SK-N-SH (cell line): ENCODE data around the gene SETBP1. TPM values are rescaled to one million over a fixed set of nuclear protein-coding genes. Genes with fewer than 3 reads are reported as not detected.

ENCODE experiments used
- CTCF ChIA-PET: fragments of 300-600, 350-600 bp; formaldehyde crosslinking; extraction: SDS; loops from one replicate; lab custom pipeline; 2021; lab: Yijun Ruan, JAX
- POLR2A ChIA-PET: fragments of 350-600 bp; sonication (Branson Sonifier 250); formaldehyde crosslinking; extraction: SDS; loops from one replicate; lab custom pipeline; 2020; ENCODE audit warnings: antibody characterized with exemption, inconsistent platforms; lab: Yijun Ruan, JAX
- DNase-seq: peaks from one replicate; pipeline ENCODE4 v3.0.0; 2012
- H2AFZ ChIP-seq: fragments of 200-600 bp; sonication (generic); 2 replicates; pipeline ENCODE4 v1.8.1; 2016; ENCODE audit warnings: antibody characterized with exemption, mild to moderate bottlenecking, low read depth
- H3F3A ChIP-seq: fragments of 200-600 bp; sonication (generic); replicated peaks from 2 replicates; pipeline ENCODE3; 2016; ENCODE audit warnings: antibody characterized with exemption, mild to moderate bottlenecking; ENCODE audit not compliant: insufficient read depth
- H3K27ac ChIP-seq, 2 experiments: fragments of 200-500 bp in 1 of 2; fragments of 200-600 bp in 1 of 2; sonication (Bioruptor generic) in 1 of 2; sonication (generic), shearing (Covaris generic) in 1 of 2; 2 replicates each; pipeline versions ENCODE4 v1.5.1 to v1.6.1; 2014 to 2016; ENCODE audit warnings: low read depth in 2 of 2, inconsistent platforms in 1 of 2, low read length in 1 of 2, mild to moderate bottlenecking in 1 of 2, mixed read lengths in 1 of 2
- H3K27me3 ChIP-seq: fragments of 200-600 bp; sonication (generic), shearing (Covaris generic); 2 replicates; pipeline ENCODE4 v1.6.1; 2016; ENCODE audit warnings: mixed run types; ENCODE audit not compliant: insufficient read depth
- H3K36me3 ChIP-seq, 2 experiments: fragments of 200-500 bp in 1 of 2; fragments of 200-600 bp in 1 of 2; sonication (Bioruptor generic) in 1 of 2; sonication (generic) in 1 of 2; replicated peaks in 1 of 2; 2 replicates each; pipeline versions ENCODE3 to v1.5.1; 2014 to 2016; ENCODE audit warnings: low read length in 1 of 2, mild to moderate bottlenecking in 1 of 2; ENCODE audit not compliant: insufficient read depth in 2 of 2, control insufficient read depth in 1 of 2
- H3K4me1 ChIP-seq, 2 experiments: fragments of 200-500 bp in 1 of 2; fragments of 200-600 bp in 1 of 2; sonication (Bioruptor generic) in 1 of 2; sonication (generic), shearing (Covaris generic) in 1 of 2; 2 replicates each; pipeline versions ENCODE4 v1.5.1 to v1.6.1; 2014 to 2016; ENCODE audit warnings: low read depth in 1 of 2, low read length in 1 of 2, mixed run types in 1 of 2; ENCODE audit not compliant: insufficient read depth in 2 of 2, control insufficient read depth in 1 of 2
- H3K4me2 ChIP-seq: fragments of 200-600 bp; sonication (generic), shearing (Covaris generic); 2 replicates; pipeline ENCODE4 v1.6.1; 2017; ENCODE audit warnings: mixed run types
- H3K4me3 ChIP-seq, 2 experiments: fragments of 200-500 bp in 1 of 2; fragments of 200-600 bp in 1 of 2; sonication (Bioruptor generic) in 1 of 2; sonication (generic), shearing (Covaris generic) in 1 of 2; 2 replicates each; pipeline versions ENCODE4 v1.5.1 to v1.8.1; 2014 to 2016; ENCODE audit warnings: low read depth in 2 of 2, inconsistent platforms in 1 of 2, low read length in 1 of 2, mild to moderate bottlenecking in 1 of 2, mixed read lengths in 1 of 2, moderate library complexity in 1 of 2
- H3K79me2 ChIP-seq: fragments of 200-600 bp; sonication (generic); 2 replicates; pipeline ENCODE4 v1.8.1; 2017; ENCODE audit warnings: mild to moderate bottlenecking; ENCODE audit not compliant: insufficient read depth
- H3K9ac ChIP-seq: fragments of 200-600 bp; sonication (generic); 2 replicates; pipeline ENCODE4 v1.6.1; 2017; ENCODE audit warnings: mixed run types
- H3K9me2 ChIP-seq: fragments of 200-600 bp; sonication (generic); 2 replicates; pipeline ENCODE4 v1.6.1; 2017; ENCODE audit warnings: mixed run types
- H3K9me3 ChIP-seq: fragments of 200-600 bp; sonication (generic); 2 replicates; pipeline ENCODE4 v1.6.1; 2017; ENCODE audit warnings: mixed run types, mild to moderate bottlenecking, moderate library complexity
- H4K20me1 ChIP-seq: fragments of 200-600 bp; sonication (generic); 2 replicates; pipeline ENCODE4 v1.6.1; 2017; ENCODE audit warnings: mild to moderate bottlenecking, mixed run types; ENCODE audit not compliant: insufficient read depth
- ELF1 ChIP-seq: IDR thresholded peaks from 2 replicates; pipeline ENCODE4 v1.4.0; 2012
- EP300 ChIP-seq, 2 experiments: IDR thresholded peaks; 2 replicates each; pipeline versions ENCODE4 v1.4.0 to v1.6.1; 2012; ENCODE audit warnings: borderline replicate concordance in 1 of 2, low read depth in 1 of 2, low read length in 1 of 2
- EZH2phosphoT487 ChIP-seq: fragments of 200-600 bp; sonication (generic); IDR thresholded peaks from 2 replicates; pipeline ENCODE4 v1.6.1; 2017; ENCODE audit warnings: low read depth, mixed run types, mild to moderate bottlenecking, antibody characterized with exemption, moderate library complexity, borderline replicate concordance
- FOSL2 ChIP-seq: IDR thresholded peaks from 2 replicates; pipeline ENCODE4 v1.4.0; 2012; ENCODE audit warnings: low read depth, mild to moderate bottlenecking, moderate library complexity, borderline replicate concordance
- FOXJ3 ChIP-seq: sonication (generic); formaldehyde crosslinking; IDR thresholded peaks from 2 replicates; pipeline ENCODE4 v1.5.1; 2020; ENCODE audit warnings: mild to moderate bottlenecking, missing genetic modification reagents
- GATA2 ChIP-seq: sonication (generic); formaldehyde crosslinking; IDR thresholded peaks from 2 replicates; pipeline ENCODE4 v1.5.0; 2020; ENCODE audit warnings: mild to moderate bottlenecking, missing genetic modification reagents
- JUND ChIP-seq: IDR thresholded peaks from 2 replicates; pipeline ENCODE4 v1.4.0; 2012
- MEF2A ChIP-seq: IDR thresholded peaks from 2 replicates; pipeline ENCODE4 v1.4.0; 2012; ENCODE audit warnings: low read depth, borderline replicate concordance
- NFIC ChIP-seq: IDR thresholded peaks from 2 replicates; pipeline ENCODE4 v1.4.0; 2012; ENCODE audit warnings: borderline replicate concordance
- NRF1 ChIP-seq: IDR thresholded peaks from 2 replicates; pipeline ENCODE4 v1.6.1; 2012; ENCODE audit warnings: low read depth, mild to moderate bottlenecking, low read length
- POLR2AphosphoS5 ChIP-seq: IDR thresholded peaks from 2 replicates; pipeline ENCODE4 v1.6.1; 2012; ENCODE audit warnings: low read depth, low read length
- RAD21 ChIP-seq: IDR thresholded peaks from 2 replicates; pipeline ENCODE4 v1.6.1; 2012; ENCODE audit warnings: mild to moderate bottlenecking, low read length
- SIN3A ChIP-seq: IDR thresholded peaks from 2 replicates; pipeline ENCODE4 v1.6.1; 2012; ENCODE audit warnings: low read depth, mild to moderate bottlenecking, low read length, moderate library complexity, borderline replicate concordance
- TCF12 ChIP-seq: IDR thresholded peaks from 2 replicates; pipeline ENCODE4 v1.4.0; 2012
- YY1 ChIP-seq: IDR thresholded peaks from 2 replicates; pipeline ENCODE4 v1.4.0; 2012; ENCODE audit warnings: low read depth, mild to moderate bottlenecking
- WGBS: methylation state at CpG from one replicate; pipeline ENCODE4 v1.1.6; 2017; ENCODE audit warnings: low lambda C conversion rate; 5-methylcytosine and 5-hydroxymethylcytosine counted together
- polyA plus RNA-seq, 3 experiments: library from polyadenylated mRNA; depleted of rRNA; stranded (reverse); fragments of >200 nt; gene quantifications; 2 replicates each; pipeline ENCODE4 v1.2.3, GENCODE V29; 2012
- TF ChIP-seq, protein P1 (sequence below): IDR thresholded peaks from 2 replicates; pipeline ENCODE4 v1.4.0; 2012; ENCODE audit warnings: low read depth
- TF ChIP-seq, protein P2 (sequence below): IDR thresholded peaks from 2 replicates; pipeline ENCODE4 v1.4.0; 2012; ENCODE audit warnings: low read depth, borderline replicate concordance
- TF ChIP-seq, protein P3 (sequence below): IDR thresholded peaks from 2 replicates; pipeline ENCODE4 v1.6.1; 2012; ENCODE audit warnings: mild to moderate bottlenecking, low read depth, low read length, moderate library complexity

Gene SETBP1
- polyA plus RNA-seq, 1 of the 3 experiments (the other 2 are of a cell fraction) = 3.0 TPM

DNA sequence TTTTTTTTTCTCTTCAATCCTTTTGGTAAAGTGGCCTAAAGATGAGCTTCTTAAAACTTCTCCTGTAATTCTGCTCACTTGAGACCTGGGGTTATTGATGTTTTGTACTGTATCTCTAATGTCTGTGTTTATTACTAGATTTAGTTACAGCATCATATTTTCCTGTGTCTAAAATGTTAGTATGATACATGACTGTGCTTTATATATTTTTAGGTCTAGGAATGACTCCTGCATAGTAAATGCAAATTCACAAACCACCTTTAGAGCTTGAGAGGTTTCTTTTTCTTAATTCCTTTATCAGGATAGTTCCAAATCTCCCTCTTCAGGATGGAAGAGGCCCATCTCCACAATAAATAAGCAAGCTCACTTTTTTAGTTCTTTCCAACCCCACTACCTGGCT, 197.6 kb downstream of the SETBP1 start:
- Histone ChIP-seq H3K9ac (no peak overlapping the region), H3K4me2 (no peak overlapping the region), H3F3A (no peaks in the 10 kb centered on the region), H3K4me1 (no peaks in the 10 kb centered on the region; a peak in 2 of 4 replicates), H3K27me3 (no peaks in the 10 kb centered on the region), H3K9me2 (no peaks in the 10 kb centered on the region), H3K9me3 (no peaks in the 10 kb centered on the region; the same call in 1 of the 2 replicates), H2AFZ (no peak overlapping the region), H4K20me1 (no peaks in the 10 kb centered on the region), H3K79me2 (no peaks in the 10 kb centered on the region), H3K27ac (no peak overlapping the region), H3K36me3 (no peaks in the 10 kb centered on the region), H3K4me3 (no peak overlapping the region)
- ChIA-PET CTCF (no interaction called here), POLR2A (no interaction called here)
- TF ChIP-seq, protein P1, sequence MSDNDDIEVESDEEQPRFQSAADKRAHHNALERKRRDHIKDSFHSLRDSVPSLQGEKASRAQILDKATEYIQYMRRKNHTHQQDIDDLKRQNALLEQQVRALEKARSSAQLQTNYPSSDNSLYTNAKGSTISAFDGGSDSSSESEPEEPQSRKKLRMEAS = no peak
- TF ChIP-seq NRF1 = no peak
- TF ChIP-seq NFIC = no peak
- no peak for TF ChIP-seq ELF1
- TF ChIP-seq EZH2phosphoT487 = no peak
- TF ChIP-seq SIN3A = no peak
- TF ChIP-seq GATA2 (CRISPR knock-in tag) = no peak
- no peak for TF ChIP-seq POLR2AphosphoS5
- no peak for TF ChIP-seq MEF2A
- TF ChIP-seq, protein P2, sequence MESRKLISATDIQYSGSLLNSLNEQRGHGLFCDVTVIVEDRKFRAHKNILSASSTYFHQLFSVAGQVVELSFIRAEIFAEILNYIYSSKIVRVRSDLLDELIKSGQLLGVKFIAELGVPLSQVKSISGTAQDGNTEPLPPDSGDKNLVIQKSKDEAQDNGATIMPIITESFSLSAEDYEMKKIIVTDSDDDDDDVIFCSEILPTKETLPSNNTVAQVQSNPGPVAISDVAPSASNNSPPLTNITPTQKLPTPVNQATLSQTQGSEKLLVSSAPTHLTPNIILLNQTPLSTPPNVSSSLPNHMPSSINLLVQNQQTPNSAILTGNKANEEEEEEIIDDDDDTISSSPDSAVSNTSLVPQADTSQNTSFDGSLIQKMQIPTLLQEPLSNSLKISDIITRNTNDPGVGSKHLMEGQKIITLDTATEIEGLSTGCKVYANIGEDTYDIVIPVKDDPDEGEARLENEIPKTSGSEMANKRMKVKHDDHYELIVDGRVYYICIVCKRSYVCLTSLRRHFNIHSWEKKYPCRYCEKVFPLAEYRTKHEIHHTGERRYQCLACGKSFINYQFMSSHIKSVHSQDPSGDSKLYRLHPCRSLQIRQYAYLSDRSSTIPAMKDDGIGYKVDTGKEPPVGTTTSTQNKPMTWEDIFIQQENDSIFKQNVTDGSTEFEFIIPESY = no peak
- no peak for TF ChIP-seq FOXJ3 (CRISPR knock-in tag)
- TF ChIP-seq, protein P3, sequence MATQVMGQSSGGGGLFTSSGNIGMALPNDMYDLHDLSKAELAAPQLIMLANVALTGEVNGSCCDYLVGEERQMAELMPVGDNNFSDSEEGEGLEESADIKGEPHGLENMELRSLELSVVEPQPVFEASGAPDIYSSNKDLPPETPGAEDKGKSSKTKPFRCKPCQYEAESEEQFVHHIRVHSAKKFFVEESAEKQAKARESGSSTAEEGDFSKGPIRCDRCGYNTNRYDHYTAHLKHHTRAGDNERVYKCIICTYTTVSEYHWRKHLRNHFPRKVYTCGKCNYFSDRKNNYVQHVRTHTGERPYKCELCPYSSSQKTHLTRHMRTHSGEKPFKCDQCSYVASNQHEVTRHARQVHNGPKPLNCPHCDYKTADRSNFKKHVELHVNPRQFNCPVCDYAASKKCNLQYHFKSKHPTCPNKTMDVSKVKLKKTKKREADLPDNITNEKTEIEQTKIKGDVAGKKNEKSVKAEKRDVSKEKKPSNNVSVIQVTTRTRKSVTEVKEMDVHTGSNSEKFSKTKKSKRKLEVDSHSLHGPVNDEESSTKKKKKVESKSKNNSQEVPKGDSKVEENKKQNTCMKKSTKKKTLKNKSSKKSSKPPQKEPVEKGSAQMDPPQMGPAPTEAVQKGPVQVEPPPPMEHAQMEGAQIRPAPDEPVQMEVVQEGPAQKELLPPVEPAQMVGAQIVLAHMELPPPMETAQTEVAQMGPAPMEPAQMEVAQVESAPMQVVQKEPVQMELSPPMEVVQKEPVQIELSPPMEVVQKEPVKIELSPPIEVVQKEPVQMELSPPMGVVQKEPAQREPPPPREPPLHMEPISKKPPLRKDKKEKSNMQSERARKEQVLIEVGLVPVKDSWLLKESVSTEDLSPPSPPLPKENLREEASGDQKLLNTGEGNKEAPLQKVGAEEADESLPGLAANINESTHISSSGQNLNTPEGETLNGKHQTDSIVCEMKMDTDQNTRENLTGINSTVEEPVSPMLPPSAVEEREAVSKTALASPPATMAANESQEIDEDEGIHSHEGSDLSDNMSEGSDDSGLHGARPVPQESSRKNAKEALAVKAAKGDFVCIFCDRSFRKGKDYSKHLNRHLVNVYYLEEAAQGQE = no peak
- no peak for DNase-seq

DNA sequence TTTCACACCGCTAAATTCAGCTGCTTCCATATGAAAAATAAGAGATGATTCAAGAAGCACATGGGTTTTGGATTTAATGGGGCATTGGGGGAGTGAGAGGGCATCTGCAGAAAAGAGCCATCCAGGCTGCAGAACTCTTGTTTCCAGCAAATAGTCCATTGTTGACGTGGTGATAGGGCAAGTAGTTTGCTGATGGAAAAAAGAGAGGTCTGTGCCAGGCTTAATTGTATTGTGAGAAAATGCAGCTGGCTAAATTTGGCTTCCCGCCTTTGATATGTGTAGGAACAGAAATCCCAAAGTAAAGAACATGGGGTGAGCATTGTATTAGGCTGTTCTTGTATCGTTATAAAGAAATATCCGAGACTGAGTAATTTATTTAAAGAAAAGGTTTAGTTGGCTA, 199.5 kb downstream of the SETBP1 start:
- Histone ChIP-seq H3K4me1 (peaks cover 0 to 6% of the 10 kb centered on the region in 2 experiments; a peak in 2 of 4 replicates), H3K9me2 (no peaks in the 10 kb centered on the region), H3F3A (no peaks in the 10 kb centered on the region), H3K27ac (no peak overlapping the region), H3K36me3 (no peaks in the 10 kb centered on the region), H2AFZ (no peak overlapping the region), H3K27me3 (no peaks in the 10 kb centered on the region), H3K9me3 (no peaks in the 10 kb centered on the region; the same call in 1 of the 2 replicates), H3K4me3 (no peak overlapping the region), H4K20me1 (no peaks in the 10 kb centered on the region), H3K79me2 (no peaks in the 10 kb centered on the region), H3K9ac (no peak overlapping the region), H3K4me2 (no peak overlapping the region)
- CTCF ChIA-PET = no interaction called here
- no peak for DNase-seq
- 92% methylated on average over 5 of the region's 5 CpGs for WGBS
- POLR2A ChIA-PET = no interaction called here
- TF ChIP-seq EP300 (IDR thresholded peaks at IDR 0.05; ENCODE audit: borderline replicate concordance in 1 of 2, low read depth in 1 of 2, low read length in 1 of 2) (no peak), EZH2phosphoT487 (no peak), JUND (no peak), RAD21 (no peak), FOSL2 (no peak), ELF1 (no peak), YY1 (no peak), TCF12 (no peak)
